Measurements from ENCODE around the gene PCDHGA5.

GRCh38 chr5:141369994-141370848 lies 6.3 kb downstream of the PCDHGA5 start, which contains the start of gene PCDHGB3:
- peak; percentile 70 for TF ChIP-seq CTCF (IDR thresholded peaks at IDR 0.05; ENCODE audit: insufficient read depth, low read length)
- TF ChIP-seq REST (IDR thresholded peaks at IDR 0.05; ENCODE audit: insufficient replicate concordance, low read depth): peak; percentile 27
- no peak for TF ChIP-seq GABPA (IDR thresholded peaks at IDR 0.05; ENCODE audit: low read depth)
- TF ChIP-seq POLR2AphosphoS5 (IDR thresholded peaks at IDR 0.05; ENCODE audit: low read depth): no peak
- TF ChIP-seq SPI1 (IDR thresholded peaks at IDR 0.05; ENCODE audit: borderline replicate concordance, low read depth): no peak
